Measurements from ENCODE around the gene DDB1.

DNA sequence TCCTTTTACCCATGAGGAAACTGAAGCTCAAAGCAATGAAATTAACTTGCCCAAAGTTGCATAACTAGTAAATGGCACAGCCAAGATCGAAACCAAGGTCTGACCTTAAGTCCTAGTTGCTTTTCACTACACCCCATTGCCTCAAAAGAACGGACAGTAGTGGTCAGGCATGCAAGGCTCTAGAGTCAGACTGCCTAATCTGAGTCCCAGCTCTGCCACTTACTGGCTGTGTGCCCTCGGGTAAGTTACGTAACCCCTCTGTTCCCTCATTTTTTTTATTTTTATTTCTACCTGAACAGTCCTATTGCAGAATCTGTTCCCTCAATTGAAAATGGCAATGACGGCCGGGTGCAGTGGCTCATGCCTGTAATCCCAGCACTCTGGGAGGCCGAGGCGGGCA, 19.1 kb upstream of the DDB1 start:
- TF ChIP-seq, protein P1, sequence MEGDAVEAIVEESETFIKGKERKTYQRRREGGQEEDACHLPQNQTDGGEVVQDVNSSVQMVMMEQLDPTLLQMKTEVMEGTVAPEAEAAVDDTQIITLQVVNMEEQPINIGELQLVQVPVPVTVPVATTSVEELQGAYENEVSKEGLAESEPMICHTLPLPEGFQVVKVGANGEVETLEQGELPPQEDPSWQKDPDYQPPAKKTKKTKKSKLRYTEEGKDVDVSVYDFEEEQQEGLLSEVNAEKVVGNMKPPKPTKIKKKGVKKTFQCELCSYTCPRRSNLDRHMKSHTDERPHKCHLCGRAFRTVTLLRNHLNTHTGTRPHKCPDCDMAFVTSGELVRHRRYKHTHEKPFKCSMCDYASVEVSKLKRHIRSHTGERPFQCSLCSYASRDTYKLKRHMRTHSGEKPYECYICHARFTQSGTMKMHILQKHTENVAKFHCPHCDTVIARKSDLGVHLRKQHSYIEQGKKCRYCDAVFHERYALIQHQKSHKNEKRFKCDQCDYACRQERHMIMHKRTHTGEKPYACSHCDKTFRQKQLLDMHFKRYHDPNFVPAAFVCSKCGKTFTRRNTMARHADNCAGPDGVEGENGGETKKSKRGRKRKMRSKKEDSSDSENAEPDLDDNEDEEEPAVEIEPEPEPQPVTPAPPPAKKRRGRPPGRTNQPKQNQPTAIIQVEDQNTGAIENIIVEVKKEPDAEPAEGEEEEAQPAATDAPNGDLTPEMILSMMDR (conservative IDR thresholded peaks at IDR 0.05), result no peak
- no peak for TF ChIP-seq ZFX (IDR thresholded peaks at IDR 0.05)
